HEK293T (cell line): ENCODE data around the gene CAMKK1.

ENCODE experiments used
- BHLHE40 ChIP-seq: fragments of 450-650 bp; IDR thresholded peaks from 2 replicates; pipeline ENCODE4 v1.6.1; 2016; ENCODE audit warnings: mild to moderate bottlenecking, moderate library complexity, borderline replicate concordance
- ELF4 ChIP-seq: fragments of 450-650 bp; IDR thresholded peaks from 2 replicates; pipeline ENCODE4 v1.6.1; 2017; ENCODE audit warnings: antibody characterized with exemption
- FOXM1 ChIP-seq: fragments of 450-650 bp; IDR thresholded peaks from 2 replicates; pipeline ENCODE4 v1.6.1; 2017; ENCODE audit warnings: mild to moderate bottlenecking, borderline replicate concordance
- HDGF ChIP-seq: fragments of 450-650 bp; IDR thresholded peaks from 2 replicates; pipeline ENCODE4 v1.6.1; 2017; ENCODE audit warnings: antibody characterized with exemption, borderline replicate concordance
- NFRKB ChIP-seq: fragments of 450-650 bp; IDR thresholded peaks from 2 replicates; pipeline ENCODE4 v1.6.1; 2016; ENCODE audit warnings: mild to moderate bottlenecking, moderate library complexity
- SUZ12 ChIP-seq: fragments of 450-650 bp; IDR thresholded peaks from 2 replicates; pipeline ENCODE4 v1.6.1; 2016; ENCODE audit warnings: mild to moderate bottlenecking
- TARDBP ChIP-seq: fragments of 450-650 bp; IDR thresholded peaks from 2 replicates; pipeline ENCODE4 v1.6.1; 2016

DNA sequence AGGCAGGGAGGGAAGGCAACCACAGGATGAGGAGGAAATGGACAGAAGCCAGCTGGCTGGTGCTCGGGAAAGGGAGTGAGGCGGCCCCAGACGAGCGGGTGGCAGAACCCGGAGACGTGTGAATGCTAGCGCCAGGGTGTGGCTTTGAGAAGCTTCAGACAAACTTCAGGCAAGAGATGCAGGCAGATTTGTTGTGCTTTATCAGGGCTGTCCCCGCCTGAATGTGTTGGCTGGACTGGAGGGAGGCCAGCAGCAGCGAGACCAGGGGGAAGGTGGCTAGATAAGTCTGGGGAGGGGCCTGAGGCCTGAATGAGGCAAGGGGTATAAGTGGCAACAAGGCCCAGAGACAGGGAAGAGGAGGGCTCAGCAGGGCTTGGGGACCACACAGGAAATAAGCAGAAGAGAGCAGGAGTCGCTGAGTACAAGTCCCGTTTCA is 22.0 kb downstream of the CAMKK1 start:
- TF ChIP-seq FOXM1 (no peak), TARDBP (no peak), BHLHE40 (no peak), SUZ12 (no peak), ELF4 (no peak), NFRKB (no peak), HDGF (no peak)
